Hematopoietic multipotent progenitor cell treated with erythropoietin and hydrocortisone succinate and interleukin-3 and kit ligand, for 17 days (in vitro differentiated cells): ENCODE measurements around the gene HK2.

Experiments used
- DNase-seq: peaks from one replicate; pipeline ENCODE4 v3.0.0-alpha.2; 2015; ENCODE audit warnings: low spot score

The HK2 gene

GRCh38 chr2:74857215-74857614, 23.3 kb downstream of the HK2 start:
- no peak for DNase-seq

- DNase-seq = no peak
These were observed 23.8 kb downstream of the HK2 start for GRCh38 chr2:74857725-74858124.

- no peak for DNase-seq
These were observed 24.4 kb downstream of the HK2 start for GRCh38 chr2:74858281-74858680.

GRCh38 chr2:74860079-74860478, 26.2 kb downstream of the HK2 start:
- no peak for DNase-seq

GRCh38 chr2:74860521-74860920, 26.6 kb downstream of the HK2 start:
- no peak for DNase-seq

- DNase-seq = no peak
These were observed 27.6 kb downstream of the HK2 start for GRCh38 chr2:74861531-74861930.

- no peak for DNase-seq
These were observed 28.4 kb downstream of the HK2 start for GRCh38 chr2:74862020-74862964.

GRCh38 chr2:74863802-74864248, 29.9 kb downstream of the HK2 start:
- no peak for DNase-seq

GRCh38 chr2:74864728-74865722, 31.1 kb downstream of the HK2 start:
- DNase-seq = no peak

GRCh38 chr2:74865770-74866674, 32.1 kb downstream of the HK2 start:
- no peak for DNase-seq

GRCh38 chr2:74867841-74868658, 34.1 kb downstream of the HK2 start:
- DNase-seq = no peak

- DNase-seq = no peak
These were observed 35.6 kb downstream of the HK2 start for GRCh38 chr2:74869517-74869916.

GRCh38 chr2:74870951-74871350, 37.0 kb downstream of the HK2 start:
- no peak for DNase-seq

- DNase-seq = no peak
These were observed 37.5 kb downstream of the HK2 start for GRCh38 chr2:74871414-74871813.

GRCh38 chr2:74872389-74872836, 38.5 kb downstream of the HK2 start:
- no peak for DNase-seq

GRCh38 chr2:74873012-74873665, 39.2 kb downstream of the HK2 start:
- no peak for DNase-seq

- no peak for DNase-seq
These were observed 40.0 kb downstream of the HK2 start for GRCh38 chr2:74873678-74874640.

- peak; percentile 44 for DNase-seq
These were observed 42.4 kb downstream of the HK2 start for GRCh38 chr2:74876081-74876886.
